Colon (tissue), 2 donors: ENCODE results near the gene WDR75.
"Not testable (repeated sequence)": the region's sequence is repeated elsewhere in the genome, so short reads cannot be mapped to it uniquely, and the experiment has no call there.

Experiments
- FAIRE-seq: peaks from 2 replicates; lab custom pipeline; 2012; peaks lifted over from hg19 to GRCh38; lab: Jason Lieb, UNC
- donor health status: control.
- donor health status: control.

WDR75 gene

DNA sequence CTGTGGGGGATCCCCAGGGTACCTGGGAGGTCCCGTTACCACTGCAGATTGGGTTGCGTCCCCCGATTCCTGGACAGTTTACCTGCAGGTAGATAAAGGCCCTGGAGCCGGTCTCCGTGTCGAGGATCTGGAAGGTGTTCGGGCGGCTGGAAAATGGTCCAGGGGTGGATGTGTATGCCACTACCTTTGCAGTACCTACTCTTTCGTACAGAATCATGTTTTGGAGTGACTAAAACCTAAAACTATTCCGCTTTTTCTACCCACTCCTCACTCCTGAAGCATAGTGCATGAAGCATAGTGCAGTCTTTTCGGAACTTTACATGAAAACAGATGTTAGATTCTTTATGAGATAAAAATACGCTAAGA lies 418 bp downstream of the WDR75 start:
- no peak for FAIRE-seq

DNA sequence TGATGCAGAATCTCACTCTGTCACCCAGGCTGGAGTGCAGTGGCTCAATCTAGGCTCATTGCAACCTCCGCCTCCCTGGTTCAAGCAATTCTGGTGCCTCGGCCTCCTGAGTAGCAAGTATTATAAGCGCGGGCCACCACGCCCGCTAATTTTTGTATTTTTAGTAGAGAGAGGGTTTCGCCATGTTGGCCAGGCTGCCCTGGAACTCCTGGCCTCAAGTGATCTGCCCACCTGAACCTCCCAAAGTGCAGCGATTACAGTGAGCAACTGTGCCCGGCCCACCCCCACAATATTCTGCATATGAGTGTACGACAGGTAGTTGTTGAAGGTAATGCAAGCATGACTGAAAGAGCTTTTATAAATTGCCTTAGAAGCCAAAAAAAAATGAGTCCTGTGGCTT lies 1.2 kb downstream of the WDR75 start:
- FAIRE-seq = no peak

- FAIRE-seq = no peak
Observed at GRCh38 chr2:189444322-189444721, 3.0 kb downstream of the WDR75 start.

DNA sequence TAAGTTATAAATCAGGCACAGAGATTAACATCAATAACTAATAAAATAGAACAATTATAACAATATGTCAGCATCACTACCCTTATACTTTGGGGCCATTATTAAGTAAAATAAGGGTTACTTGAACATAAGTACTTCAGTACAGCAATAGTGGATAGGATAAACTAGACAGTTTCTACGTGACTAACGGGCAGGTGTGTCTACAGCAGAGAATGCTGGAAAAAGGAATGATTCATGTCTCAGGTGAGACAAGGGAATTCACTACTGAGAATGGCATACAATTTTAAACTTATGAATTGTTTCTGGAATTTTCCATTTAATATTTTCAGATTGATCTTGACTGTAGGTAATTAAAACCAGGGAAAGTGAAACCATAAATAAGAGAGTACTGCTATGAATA lies 5.5 kb downstream of the WDR75 start:
- no peak for FAIRE-seq

DNA sequence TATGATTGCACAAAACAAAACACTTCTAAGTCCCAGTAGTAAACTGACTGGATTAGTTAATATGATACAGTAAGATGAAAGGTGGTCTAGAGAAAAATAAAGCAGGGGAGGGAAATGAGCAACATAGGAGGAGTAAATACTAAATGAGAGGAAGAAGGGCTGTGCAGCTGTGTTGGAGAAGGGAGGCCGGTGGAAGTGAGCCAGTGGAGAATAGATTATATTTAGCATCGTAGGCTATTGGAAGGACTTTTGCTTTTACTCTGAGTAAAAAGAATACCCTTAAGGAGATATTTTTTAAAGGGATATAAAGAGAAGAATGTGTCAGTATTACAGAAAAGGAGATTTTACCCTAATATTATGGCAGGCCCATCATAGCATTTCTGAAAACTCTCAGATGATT lies 12.7 kb downstream of the WDR75 start:
- FAIRE-seq = no peak

- FAIRE-seq = no peak
Observed at GRCh38 chr2:189465076-189465475, 23.8 kb downstream of the WDR75 start.

GRCh38 chr2:189465478-189465877 lies 24.2 kb downstream of the WDR75 start:
- no peak for FAIRE-seq

GRCh38 chr2:189466046-189466445 lies 24.8 kb downstream of the WDR75 start:
- FAIRE-seq = no peak

DNA sequence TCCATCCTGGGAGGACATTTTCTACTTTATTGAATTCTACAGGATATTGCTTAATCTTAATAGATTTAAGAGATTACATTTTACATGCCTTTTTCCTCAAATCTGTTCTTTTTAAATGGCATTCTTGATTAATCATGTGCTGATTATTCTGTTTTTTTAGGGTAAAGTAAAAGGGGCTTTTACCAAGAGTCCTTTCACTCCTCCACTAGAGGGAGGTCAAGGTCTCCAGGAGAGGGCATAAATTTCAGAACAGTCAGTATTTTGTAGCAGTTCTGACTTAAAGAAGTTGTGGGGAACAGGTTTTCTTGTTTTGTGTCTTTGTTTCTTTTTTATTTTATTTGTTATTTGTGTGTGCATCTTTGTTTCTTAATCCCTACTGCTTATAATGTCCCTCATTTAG lies 25.4 kb downstream of the WDR75 start:
- no peak for FAIRE-seq

GRCh38 chr2:189467160-189467559 lies 25.9 kb downstream of the WDR75 start:
- no peak for FAIRE-seq

DNA sequence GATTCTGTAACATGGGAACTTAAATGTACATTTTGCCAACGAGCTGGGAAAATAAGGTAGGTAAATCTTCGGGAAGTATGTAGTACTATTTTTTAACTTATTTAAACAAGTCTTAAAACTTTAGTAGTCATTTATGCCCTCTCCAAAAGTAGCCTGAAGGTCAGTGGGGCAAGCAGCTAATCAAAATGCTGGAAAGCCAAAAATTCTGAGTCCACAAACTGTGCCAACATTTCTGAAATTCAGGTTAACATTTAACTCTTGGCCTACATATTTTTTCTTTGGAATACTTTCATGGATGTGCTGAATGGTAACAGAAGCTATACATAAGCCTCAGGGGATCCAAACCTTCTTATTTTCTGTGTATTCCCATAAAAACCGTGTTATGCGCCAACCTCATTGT lies 26.3 kb downstream of the WDR75 start:
- no peak for FAIRE-seq

DNA sequence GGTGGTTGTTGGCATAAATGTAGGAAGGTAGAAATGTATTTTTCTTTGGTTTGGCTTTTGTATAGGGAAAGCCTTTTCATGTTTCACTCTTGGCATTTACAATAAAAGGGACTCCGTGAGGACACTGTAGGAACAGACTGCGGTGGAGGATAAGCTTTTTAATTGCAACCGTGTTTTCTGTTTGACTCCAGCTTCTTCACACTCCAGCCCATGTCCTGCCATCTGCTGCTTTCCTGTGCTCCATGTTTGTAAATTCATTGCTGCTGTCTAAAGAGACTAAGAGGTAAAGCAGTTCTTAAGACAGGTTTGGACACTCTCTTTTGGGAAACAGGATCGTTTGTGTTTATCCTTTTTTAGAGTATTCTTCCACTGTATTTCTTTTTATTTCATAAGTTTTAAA lies 33.3 kb downstream of the WDR75 start:
- FAIRE-seq = no peak

GRCh38 chr2:189477756-189478155 lies 36.5 kb downstream of the WDR75 start:
- FAIRE-seq = no peak

DNA sequence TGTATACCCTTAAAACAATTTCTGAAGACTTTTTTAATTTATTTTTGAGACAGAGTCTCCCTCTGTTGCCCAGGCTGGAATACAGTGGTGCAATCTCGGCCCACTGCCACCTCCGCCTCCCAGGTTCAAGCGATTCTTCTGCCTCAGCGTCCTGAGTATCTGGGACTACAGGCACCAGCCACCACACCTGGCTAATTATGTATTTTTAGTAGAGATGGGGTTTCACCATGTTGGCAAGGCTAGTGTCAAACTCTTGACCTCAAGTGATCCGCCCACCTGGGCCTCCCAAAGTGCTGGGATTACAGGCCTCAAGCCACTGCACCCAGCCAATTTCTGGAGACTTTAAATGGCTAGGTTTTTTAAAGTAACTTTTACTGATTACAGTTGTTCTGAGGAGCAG lies 37.0 kb downstream of the WDR75 start:
- not testable (repeated sequence) for FAIRE-seq

DNA sequence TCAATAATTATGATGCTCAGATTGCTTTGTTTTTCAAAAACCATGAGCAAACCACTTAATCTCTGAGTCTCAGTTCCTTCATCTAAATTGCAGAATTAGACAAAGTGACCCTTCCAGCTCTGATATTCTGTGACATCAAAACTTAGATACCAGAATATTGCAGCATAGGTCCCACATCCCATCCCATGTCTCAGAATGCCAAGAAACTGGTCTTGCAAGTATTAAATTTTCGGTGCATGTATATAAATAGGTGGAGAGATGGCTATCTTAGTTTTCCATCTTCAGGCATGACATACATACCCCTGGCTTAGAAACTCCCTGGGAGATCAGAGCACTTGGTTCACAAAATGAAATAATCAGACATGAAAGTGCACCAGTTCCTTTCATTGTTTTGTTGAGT lies 39.8 kb downstream of the WDR75 start:
- FAIRE-seq = no peak

DNA sequence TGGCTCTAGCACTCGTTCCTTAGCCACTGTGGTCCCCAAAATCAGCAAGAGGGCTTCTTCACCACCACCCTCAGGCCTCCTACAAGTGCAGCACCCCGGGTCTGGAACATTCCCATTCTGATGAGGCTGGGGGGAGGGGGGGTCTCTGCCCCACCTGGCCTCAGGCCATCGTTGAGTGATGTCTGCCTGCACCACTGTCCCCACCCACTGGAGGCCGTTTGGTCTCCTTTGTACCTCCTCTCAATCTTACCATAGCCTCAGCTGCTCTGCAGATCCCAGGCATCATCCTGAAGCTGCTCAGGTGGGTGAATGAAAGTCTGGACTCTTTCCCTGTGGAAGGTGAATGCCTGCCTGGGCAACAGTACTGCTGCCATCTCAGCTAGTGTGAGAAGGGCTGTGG lies 42.3 kb downstream of the WDR75 start:
- no peak for FAIRE-seq

DNA sequence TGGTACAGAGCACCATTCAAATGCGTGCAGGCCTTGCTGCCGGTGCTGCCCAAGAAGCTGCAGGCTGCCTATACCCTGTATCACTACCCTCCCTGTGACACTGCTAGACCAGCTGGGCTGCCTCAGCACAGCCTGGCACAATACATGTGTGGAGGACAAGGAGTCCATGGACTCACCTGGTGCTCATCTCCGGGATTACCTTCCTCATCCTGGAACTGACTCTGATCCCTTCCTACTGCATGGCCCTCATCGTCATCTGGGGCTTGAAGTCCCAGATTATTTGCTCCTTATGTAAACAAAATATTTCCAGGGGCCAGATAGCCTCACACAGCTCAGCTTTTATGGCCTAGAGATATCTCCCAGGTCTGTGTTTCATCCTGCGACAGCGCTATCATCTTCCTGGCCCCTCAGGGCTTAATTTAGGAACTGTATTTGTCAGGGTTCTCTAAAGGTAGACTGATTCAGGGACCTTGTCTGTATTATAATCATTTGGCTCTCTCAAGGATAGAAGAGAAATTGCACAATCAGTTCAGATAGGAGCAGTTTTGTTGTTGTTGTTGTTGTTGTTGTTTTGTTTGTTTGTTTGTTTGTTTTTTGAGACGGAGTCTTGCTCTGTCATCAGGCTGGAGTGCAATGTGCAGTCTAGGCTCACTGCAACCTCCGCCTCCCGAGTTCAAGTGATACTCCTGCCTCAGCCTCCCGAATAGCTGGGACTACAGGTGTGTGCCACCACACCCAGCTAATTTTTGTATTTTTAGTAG lies 42.9 kb downstream of the WDR75 start:
- no peak for FAIRE-seq

- no peak for FAIRE-seq
Observed at GRCh38 chr2:189485146-189485545, 43.9 kb downstream of the WDR75 start.

DNA sequence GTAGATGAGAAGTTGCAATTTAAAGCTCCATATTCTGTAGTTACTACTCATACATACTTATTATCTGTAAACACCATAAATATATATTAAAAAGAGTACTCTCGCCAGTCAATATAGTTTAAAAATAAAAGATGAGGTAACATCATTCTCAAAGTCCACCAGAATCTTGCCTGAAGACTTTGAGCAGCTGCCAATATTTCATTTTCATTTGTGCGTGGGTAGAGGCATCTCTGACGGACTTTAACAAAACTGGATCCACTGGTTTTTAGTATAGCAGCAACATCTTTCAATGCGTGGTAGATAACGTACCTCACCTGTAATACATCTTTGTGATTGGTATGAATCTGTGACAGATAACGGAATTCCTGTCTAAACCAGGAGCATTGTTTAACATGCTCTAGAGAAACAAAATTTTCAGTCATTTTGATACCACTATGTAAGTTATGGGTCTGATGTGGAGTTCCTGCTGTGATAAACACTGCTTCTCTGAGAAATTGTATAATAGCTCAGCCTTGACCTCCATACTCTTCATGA lies 45.0 kb downstream of the WDR75 start:
- FAIRE-seq = no peak

DNA sequence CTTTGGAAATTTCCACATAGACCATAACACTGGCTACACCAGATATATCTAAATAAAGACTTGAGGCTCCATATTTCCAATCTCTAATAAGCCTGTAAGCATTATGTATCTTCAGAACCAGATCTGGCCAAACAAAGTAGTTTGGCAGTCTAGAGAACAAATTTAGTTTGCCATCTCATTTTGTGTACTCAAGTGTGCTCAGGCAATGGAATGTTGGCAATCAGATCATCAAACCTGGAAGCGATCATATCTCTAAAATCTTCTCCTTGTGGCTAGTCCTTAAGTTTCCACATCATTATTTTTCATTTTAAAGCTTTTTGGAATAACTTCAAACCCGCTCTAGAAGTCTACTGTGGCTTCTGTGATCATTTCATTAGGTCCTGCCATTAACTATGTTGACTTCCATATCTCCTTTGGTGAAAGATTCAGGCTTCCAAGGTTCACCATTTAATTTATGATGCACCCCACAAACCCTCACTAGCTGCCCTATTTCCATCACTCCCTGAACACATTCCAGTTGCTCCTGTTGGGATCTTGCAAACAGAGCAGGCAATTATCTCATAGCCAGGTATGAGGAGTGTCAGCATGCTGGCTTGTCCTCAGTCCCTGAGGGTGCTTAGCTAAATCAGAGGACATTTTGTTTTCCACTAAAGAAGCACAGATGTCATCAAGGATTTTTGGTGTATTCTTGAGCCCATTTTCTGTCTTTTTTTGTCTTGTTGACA lies 46.2 kb downstream of the WDR75 start:
- no peak for FAIRE-seq

DNA sequence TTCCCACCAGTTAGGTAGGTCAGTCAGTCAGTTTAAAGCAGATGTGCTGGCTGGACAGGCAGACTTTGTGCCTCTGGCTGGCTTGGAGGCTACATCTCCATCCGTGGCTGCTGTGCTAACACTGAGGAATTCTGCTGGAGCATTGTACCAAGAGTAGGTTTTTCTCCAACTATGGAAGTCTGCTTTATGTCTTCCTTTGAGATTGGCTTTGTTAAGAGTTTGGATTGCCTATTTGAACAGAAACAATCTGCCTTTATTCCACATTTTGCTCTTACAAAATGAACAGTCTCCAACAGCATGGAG lies 46.7 kb downstream of the WDR75 start:
- no peak for FAIRE-seq

DNA sequence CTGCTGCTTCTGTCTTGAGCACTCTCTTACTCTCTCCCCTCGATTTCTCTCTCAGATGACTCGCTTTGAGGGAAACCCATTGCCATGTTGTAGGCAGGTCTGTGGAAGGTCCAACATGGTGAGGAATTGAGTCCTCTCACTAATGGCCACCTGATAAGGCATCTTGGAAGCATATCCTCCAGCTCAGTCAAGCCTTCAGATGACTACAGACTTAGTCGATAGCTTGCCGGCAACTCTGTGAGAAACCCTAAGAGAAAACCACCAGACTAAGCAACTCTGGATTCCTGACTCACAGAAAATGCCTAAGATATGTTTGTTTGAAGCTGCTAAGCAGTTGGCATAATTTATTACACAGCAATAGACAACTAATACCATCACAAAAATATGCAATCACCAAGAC lies 51.2 kb downstream of the WDR75 start:
- FAIRE-seq = no peak

- FAIRE-seq = no peak
Observed at GRCh38 chr2:189498205-189498604, 56.9 kb downstream of the WDR75 start.

GRCh38 chr2:189499137-189499536 lies 57.9 kb downstream of the WDR75 start:
- FAIRE-seq = no peak
